K562 (cell line): ENCODE data around the gene NIPBL. TPM values are rescaled to one million over a fixed set of nuclear protein-coding genes. Genes with fewer than 3 reads are reported as not detected.

Source experiments
- ATAC-seq: fragments of 200-7000 bp; cut with Tn5 transposase; 3 replicates; pipeline ENCODE4 v1.9.1; 2020; ENCODE audit warnings: moderate library complexity
- BruUV-seq: library from RNA; stranded (reverse); fragments of 400-500 nt; replicated peaks from 2 replicates; lab custom pipeline; 2021; lab: Mats Ljungman, UMichigan
- CTCF ChIA-PET: fragments of 300-600 bp; formaldehyde crosslinking; extraction: SDS; loops from one replicate; lab custom pipeline; 2021; ENCODE audit warnings: low intra/inter-chr PET ratio; lab: Yijun Ruan, JAX
- POLR2A ChIA-PET: fragments of 300-600, 350-650 bp; sonication (Branson Sonifier 250); formaldehyde crosslinking; extraction: SDS; loops from one replicate; lab custom pipeline; 2021; ENCODE audit warnings: antibody characterized with exemption, inconsistent platforms; lab: Yijun Ruan, JAX
- DNase-seq, 4 experiments: peaks; one replicate each; pipeline versions ENCODE4 v3.0.0 to v3.0.0-alpha.2; 2011 to 2018; ENCODE audit warnings: low spot score in 3 of 4, mixed read lengths in 3 of 4; ENCODE audit errors: extremely low read depth in 1 of 4
- FAIRE-seq: peaks from 2 replicates; lab custom pipeline; 2011; peaks lifted over from hg19 to GRCh38; lab: Jason Lieb, UNC
- H2AFZ ChIP-seq: 2 replicates; pipeline ENCODE4 v1.6.0; 2011; ENCODE audit warnings: low read depth, low read length, control low read depth, inconsistent platforms
- H3K27ac ChIP-seq: fragments of 200-600 bp; 3 replicates; pipeline ENCODE4 v1.8.0; 2011; ENCODE audit warnings: low read depth, mild to moderate bottlenecking, control low read depth, inconsistent platforms, low read length, moderate library complexity, mixed read lengths; ENCODE audit errors: extremely low read depth
- H3K27me3 ChIP-seq, 2 experiments: fragments of 300-600 bp in 1 of 2; 2 replicates in 1 of 2; 3 replicates in 1 of 2; pipeline versions ENCODE4 v1.6.0 to v1.8.0; 2011; ENCODE audit warnings: inconsistent platforms in 2 of 2, low read length in 2 of 2, mild to moderate bottlenecking in 1 of 2, mixed read lengths in 1 of 2, moderate library complexity in 1 of 2; ENCODE audit not compliant: control insufficient read depth in 2 of 2, insufficient read depth in 2 of 2
- H3K36me3 ChIP-seq: fragments of 300-600 bp; 3 replicates; pipeline ENCODE4 v1.8.0; 2011; ENCODE audit warnings: mild to moderate bottlenecking, low read length, inconsistent platforms; ENCODE audit not compliant: control insufficient read depth, insufficient read depth
- H3K4me1 ChIP-seq, 2 experiments: fragments of 200-600 bp in 1 of 2; replicated peaks in 1 of 2; 2 replicates in 1 of 2; 3 replicates in 1 of 2; pipeline versions ENCODE4 v1.5.1 to v1.8.0; 2011; ENCODE audit warnings: inconsistent platforms in 2 of 2, low read length in 2 of 2, mild to moderate bottlenecking in 1 of 2, mixed read lengths in 1 of 2, moderate library complexity in 1 of 2; ENCODE audit not compliant: control insufficient read depth in 2 of 2, insufficient read depth in 2 of 2
- H3K4me2 ChIP-seq: 2 replicates; pipeline ENCODE4 v1.6.1; 2011; ENCODE audit warnings: low read length, control low read depth, inconsistent platforms, mixed read lengths; ENCODE audit not compliant: insufficient read depth
- H3K4me3 ChIP-seq: fragments of 200-600 bp; sonication (generic), shearing (Covaris generic); 2 replicates; pipeline ENCODE4 v1.5.1; 2016; ENCODE audit warnings: control low read depth, inconsistent platforms
- H3K79me2 ChIP-seq: fragments of 200-600 bp; 3 replicates; pipeline ENCODE4 v1.8.0; 2011; ENCODE audit warnings: low read length, inconsistent platforms; ENCODE audit not compliant: control insufficient read depth, insufficient read depth
- H3K9ac ChIP-seq, 2 experiments: 2 replicates each; pipeline versions ENCODE4 v1.6.0 to v1.6.1; 2011; ENCODE audit warnings: low read depth in 2 of 2, low read length in 2 of 2, control low read depth in 1 of 2, inconsistent platforms in 1 of 2, mild to moderate bottlenecking in 1 of 2, mixed read lengths in 1 of 2; ENCODE audit not compliant: insufficient read depth in 1 of 2
- H3K9me1 ChIP-seq: one replicate; pipeline ENCODE4 v1.6.0; 2011; ENCODE audit warnings: inconsistent platforms, mild to moderate bottlenecking, low read length, moderate library complexity; ENCODE audit not compliant: control insufficient read depth, insufficient read depth
- H3K9me3 ChIP-seq: replicated peaks from 2 replicates; pipeline ENCODE4 v1.5.1; 2011; ENCODE audit warnings: low read depth, low read length, inconsistent platforms; ENCODE audit not compliant: control insufficient read depth, insufficient read depth
- H4K20me1 ChIP-seq: replicated peaks from 2 replicates; pipeline ENCODE4 v1.6.1; 2011; ENCODE audit warnings: low read length, inconsistent platforms, mixed read lengths; ENCODE audit not compliant: control insufficient read depth, insufficient read depth
- BACH1 ChIP-seq: fragments of 200-800 bp; sonication (Bioruptor generic); IDR thresholded peaks from 2 replicates; pipeline ENCODE4 v1.6.1; 2016; ENCODE audit warnings: missing genetic modification characterization, missing compliant biosample characterization
- E2F8 ChIP-seq: fragments of 450-650 bp; IDR thresholded peaks from 2 replicates; pipeline ENCODE4 v1.7.1; 2018; ENCODE audit warnings: mild to moderate bottlenecking, low read depth; ENCODE audit not compliant: partially characterized antibody
- HDAC1 ChIP-seq, 2 experiments: fragments of 450-650 bp; IDR thresholded peaks; 2 replicates each; pipeline ENCODE4 v1.6.1; 2016 to 2017; ENCODE audit warnings: inconsistent platforms in 1 of 2, mild to moderate bottlenecking in 1 of 2, moderate library complexity in 1 of 2
- HDAC3 ChIP-seq: fragments of 450-650 bp; IDR thresholded peaks from 2 replicates; pipeline ENCODE4 v1.6.1; 2018; ENCODE audit warnings: borderline replicate concordance, mild to moderate bottlenecking, moderate library complexity; ENCODE audit not compliant: partially characterized antibody
- JUN ChIP-seq, 2 experiments: sonication (generic) in 1 of 2; formaldehyde crosslinking in 1 of 2; IDR thresholded peaks; 2 replicates each; pipeline versions ENCODE4 v1.6.1 to v1.8.0; 2012 to 2022; ENCODE audit warnings: borderline replicate concordance in 2 of 2, mild to moderate bottlenecking in 2 of 2, improper control_type of control experiment in 1 of 2, low read depth in 1 of 2, low read length in 1 of 2, missing genetic modification reagents in 1 of 2
- KLF16 ChIP-seq: IDR thresholded peaks from 2 replicates; pipeline ENCODE4 v1.6.1; 2016; ENCODE audit warnings: antibody characterized with exemption
- ZC3H4 ChIP-seq: sonication (generic); formaldehyde crosslinking; IDR thresholded peaks from 2 replicates; pipeline ENCODE4 v1.9.0; 2021; ENCODE audit warnings: missing genetic modification reagents, borderline replicate concordance
- ZNF589 ChIP-seq: fragments of 200-800 bp; sonication (Bioruptor generic); IDR thresholded peaks from 2 replicates; pipeline ENCODE4 v1.6.1; 2016; ENCODE audit warnings: low read depth, missing genetic modification characterization, missing compliant biosample characterization
- ZNF76 ChIP-seq: fragments of 250-450 bp; sonication (Bioruptor Pico); IDR thresholded peaks from 2 replicates; pipeline ENCODE4 v1.4.0; 2020; ENCODE audit warnings: mild to moderate bottlenecking, moderate library complexity, borderline replicate concordance
- in situ Hi-C: fragments of 300-500 bp; cut with MboI; formaldehyde crosslinking; loops from 4 replicates; pipeline ENCODE4 v1.15.0; 2018; ENCODE audit warnings: inconsistent platforms, mixed read lengths
- intact Hi-C: fragments of 100-400 bp; cut with micrococcal nuclease; formaldehyde crosslinking; loops from 2 replicates; pipeline ENCODE4 v1.14.2; 2022
- polyA plus RNA-seq, 8 experiments: library from polyadenylated mRNA; depleted of rRNA in 4 of 8; stranded (reverse) in 5 of 8; unstranded in 3 of 8; fragments of >200 nt; fragmentation: Nextera tagmentation in 2 of 8; fragmentation: Illumina TruSeq in 1 of 8; extraction: Ambion mirVana in 2 of 8; extraction: Trizol in 1 of 8; gene quantifications; 2 replicates each; pipeline versions ENCODE4 v1.2.1 to v1.2.3, GENCODE V29; 2011 to 2014; ENCODE audit warnings: inconsistent platforms in 1 of 8, missing spikeins in 1 of 8
- total RNA-seq, 7 experiments: library from RNA; depleted of rRNA in 6 of 7; stranded (reverse); fragments of >200 nt in 6 of 7; fragmentation: Illumina TruSeq in 2 of 7; extraction: Trizol in 2 of 7; gene quantifications; 2 replicates each; pipeline versions ENCODE4 v1.2.1 to v1.2.3, GENCODE V29; 2011 to 2021; ENCODE audit warnings: low replicate concordance in 1 of 7

The NIPBL gene
- total and polyA plus RNA-seq, 9 of the 15 experiments (the other 6 are each of a cell fraction or from before 2014, with no cell fraction given): 12.9 to 56.7 (median 38.9) TPM

DNA sequence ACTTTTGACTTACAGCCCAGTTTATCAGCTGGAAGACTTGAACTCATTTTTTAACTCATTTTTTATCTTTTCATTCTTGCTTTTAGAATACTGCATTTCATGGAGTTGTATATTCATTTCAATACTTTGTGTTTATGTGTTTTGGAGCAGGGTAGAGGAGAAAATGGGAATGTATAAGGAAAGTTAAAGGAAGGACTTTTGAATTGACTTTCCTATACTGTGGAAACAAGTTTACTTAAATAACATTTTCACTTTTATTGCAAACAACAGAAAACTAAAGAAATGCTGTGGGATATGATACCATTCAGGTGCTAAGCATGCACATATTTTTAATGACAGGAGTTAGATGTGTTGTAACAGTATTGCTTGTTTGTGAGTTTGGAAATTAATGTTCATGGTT, 11.7 kb downstream of the NIPBL start:
- CTCF ChIA-PET: no interaction called here
- H3K4me2 ChIP-seq: no peak overlapping the region
- peaks cover 6% of the 10 kb centered on the region; the same call in 1 of the 2 replicates for H4K20me1 ChIP-seq
- BruUV-seq: no TSS peak
- peaks cover 92% of the 10 kb centered on the region for H3K79me2 ChIP-seq
- no peak for DNase-seq
- no peaks in the 10 kb centered on the region for H3K27me3 ChIP-seq
- ATAC-seq: no peak
- H3K9me1 ChIP-seq: no peaks in the 10 kb centered on the region
- intact Hi-C loops (no loop called here), in situ Hi-C loops (no loop called here)
- no peak overlapping the region for H3K9ac ChIP-seq
- FAIRE-seq: no peak
- H3K4me1 ChIP-seq: peaks cover 5 to 7% of the 10 kb centered on the region in 2 experiments; a peak in 4 of 5 replicates
- H3K9me3 ChIP-seq: no peaks in the 10 kb centered on the region
- H2AFZ ChIP-seq: no peak overlapping the region
- H3K27ac ChIP-seq: no peak overlapping the region
- POLR2A ChIA-PET: no interaction called here
- no peak overlapping the region for H3K4me3 ChIP-seq
- TF ChIP-seq ZNF589: no peak
- no peak for TF ChIP-seq BACH1 (tag)
- no peak for TF ChIP-seq HDAC3
- no peak for TF ChIP-seq ZC3H4 (CRISPR knock-in tag)
- TF ChIP-seq HDAC1 (IDR thresholded peaks at IDR 0.05): no peak
- TF ChIP-seq E2F8: no peak
- TF ChIP-seq ZNF76 (CRISPR knock-in tag): no peak
- TF ChIP-seq JUN (IDR thresholded peaks at IDR 0.05; ENCODE audit: borderline replicate concordance, low read depth, low read length): no peak
- TF ChIP-seq JUN (CRISPR knock-in tag; IDR thresholded peaks at IDR 0.05; ENCODE audit: borderline replicate concordance): no peak
- no peak for TF ChIP-seq KLF16
- peaks cover 10% of the 10 kb centered on the region; the same call in 2 of the 3 replicates for H3K36me3 ChIP-seq
